ENCODE results near the gene FBXL4. TPM values are rescaled to one million over a fixed set of nuclear protein-coding genes. Genes with fewer than 3 reads are reported as not detected.

FBXL4 gene
- total and polyA plus RNA-seq, 2 of the 8 experiments (the other 6 are each of a cell fraction or from before 2014, with no cell fraction given): 6.9 to 13.8 TPM

DNA sequence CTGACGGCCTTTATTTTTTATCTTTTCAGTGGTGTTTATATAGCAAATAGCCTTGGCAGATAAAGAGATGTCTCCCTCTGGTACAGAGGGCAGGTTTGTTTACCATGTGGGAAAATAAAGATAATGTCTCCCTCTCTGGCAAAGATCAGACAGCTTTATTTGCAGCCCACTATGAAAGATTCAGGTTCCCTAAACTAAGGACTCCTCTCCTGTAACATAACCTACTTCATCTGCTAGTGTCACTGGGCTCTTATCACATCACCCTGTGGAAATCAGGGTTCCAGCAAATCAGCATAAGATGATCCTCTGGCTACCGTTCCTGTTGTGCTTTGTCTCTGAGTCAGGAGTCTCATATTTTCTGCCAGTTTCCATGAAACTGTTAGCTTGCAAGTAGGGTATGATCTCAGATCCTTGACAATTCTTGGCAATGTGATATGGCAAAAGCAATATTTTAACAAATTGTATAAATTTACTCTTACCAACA, 3.1 kb downstream of the FBXL4 start:
- H3K27ac ChIP-seq (ENCODE audit: low read depth, low read length): no peak overlapping the region
- H3K27me3 ChIP-seq (replicated peaks in 1 of 4; ENCODE audit: control insufficient read depth in 3 of 4, extremely low read depth in 1 of 4, insufficient read depth in 3 of 4, low read length in 3 of 4): no peaks in the 10 kb centered on the region
- no peak overlapping the region for H3K56ac ChIP-seq (replicated peaks; ENCODE audit: insufficient read length, low read depth, low read length)
- H2AK5ac ChIP-seq (ENCODE audit: low read depth, low read length): no peak overlapping the region
- H3K4me3 ChIP-seq (ENCODE audit: extremely low read depth in 1 of 4, insufficient read depth in 2 of 4, low read depth in 3 of 4, low read length in 4 of 4): no peak overlapping the region
- no peaks in the 10 kb centered on the region for H4K20me1 ChIP-seq (replicated peaks in 1 of 2; ENCODE audit: control insufficient read depth in 1 of 2, insufficient read depth in 2 of 2, low read length in 2 of 2)
- H2BK120ac ChIP-seq (replicated peaks; ENCODE audit: low read depth, low read length): no peak overlapping the region
- H3K4ac ChIP-seq (replicated peaks; ENCODE audit: insufficient read length, low read depth, low read length): no peak overlapping the region
- H3K4me2 ChIP-seq (ENCODE audit: insufficient read depth in 1 of 2, low read depth in 2 of 2, low read length in 2 of 2): no peak overlapping the region
- no peak overlapping the region for H3K9ac ChIP-seq (replicated peaks in 1 of 4; ENCODE audit: extremely low read depth in 1 of 4, low read depth in 3 of 4, low read length in 3 of 4)
- no peak overlapping the region for H4K5ac ChIP-seq (ENCODE audit: insufficient read length, low read depth, low read length)
- no peak overlapping the region for H4K91ac ChIP-seq (replicated peaks; ENCODE audit: insufficient read length, low read length)
- H3K9me3 ChIP-seq (ENCODE audit: insufficient read depth in 2 of 2, low read depth in 1 of 2, low read length in 1 of 2): peaks cover 6% of the 10 kb centered on the region in 2 experiments; a peak in 2 of 4 replicates
- H2BK15ac ChIP-seq (ENCODE audit: low read length): no peak overlapping the region
- H3K18ac ChIP-seq (ENCODE audit: extremely low read depth, low read length): no peak overlapping the region
- peaks cover under 1 to 71% of the 10 kb centered on the region in 2 experiments; a peak in 3 of 4 replicates for H3K79me2 ChIP-seq (ENCODE audit: control insufficient read depth in 1 of 2, insufficient read depth in 2 of 2, low read length in 2 of 2)
- no peak overlapping the region for H3K14ac ChIP-seq (ENCODE audit: insufficient read length)
- 84% methylated on average over 2 of the region's 2 CpGs; no CpG with 5 or more reads in 1 of the 2 experiments for WGBS, 2 experiments (ENCODE audit: extremely low coverage in 1 of 2, insufficient coverage in 1 of 2, insufficient read length in 1 of 2, insufficient replicate concordance in 2 of 2, low coverage in 1 of 2, low lambda C conversion rate in 2 of 2, missing lambda C conversion rate in 1 of 2)
- DNase-seq (ENCODE audit: low read depth in 1 of 2, low spot score in 2 of 2): no peak
- H2AFZ ChIP-seq (ENCODE audit: low read length): no peak overlapping the region
- TF ChIP-seq PHF8 (conservative IDR thresholded peaks at IDR 0.05; ENCODE audit: low read depth, low read length) (no peak), EP300 (IDR thresholded peaks at IDR 0.05; ENCODE audit: borderline replicate concordance in 1 of 2, low read depth in 2 of 2, low read length in 2 of 2) (no peak), TCF12 (IDR thresholded peaks at IDR 0.05; ENCODE audit: low read depth, low read length) (no peak), SP2 (IDR thresholded peaks at IDR 0.05; ENCODE audit: low read length) (no peak), TAF1 (IDR thresholded peaks at IDR 0.05; ENCODE audit: low read depth, low read length) (no peak), CBX5 (IDR thresholded peaks at IDR 0.05; ENCODE audit: low read depth, low read length) (no peak), BCL11A (IDR thresholded peaks at IDR 0.05; ENCODE audit: low read depth in 2 of 2, low read length in 2 of 2) (no peak), HDAC6 (IDR thresholded peaks at IDR 0.05; ENCODE audit: low read depth, low read length) (no peak), GTF2F1 (IDR thresholded peaks at IDR 0.05; ENCODE audit: borderline replicate concordance, low read depth, low read length) (no peak), FOSL1 (IDR thresholded peaks at IDR 0.05; ENCODE audit: insufficient read depth, low read depth, low read length) (no peak), NANOG (IDR thresholded peaks at IDR 0.05; ENCODE audit: insufficient read depth, low read depth, low read length, poor library complexity, severe bottlenecking) (no peak), EGR1 (IDR thresholded peaks at IDR 0.05; ENCODE audit: borderline replicate concordance, low read depth, low read length) (no peak), CTBP2 (IDR thresholded peaks at IDR 0.05; ENCODE audit: borderline replicate concordance, insufficient read depth, insufficient read length, low read length) (no peak), TAF7 (optimal IDR thresholded peaks at IDR 0.05; ENCODE audit: borderline replicate concordance, low read depth, low read length) (no peak)
- H3K79me1 ChIP-seq (ENCODE audit: low read depth, low read length): peaks cover 2% of the 10 kb centered on the region; the same call in 1 of the 2 replicates
- H2BK5ac ChIP-seq (ENCODE audit: low read depth, low read length): no peak overlapping the region
- H3K36me3 ChIP-seq (ENCODE audit: control insufficient read depth in 2 of 4, insufficient read depth in 4 of 4, low read length in 3 of 4): peaks cover 0 to 3% (median 0%) of the 10 kb centered on the region in 4 experiments; a peak in 2 of 8 replicates
- H2BK20ac ChIP-seq (ENCODE audit: low read length): no peak overlapping the region
- peaks cover 8% of the 10 kb centered on the region for H3K23me2 ChIP-seq (ENCODE audit: low read depth, low read length)
- ChIA-PET POLR2A (ENCODE audit: partially characterized antibody) (no interaction called here), CTCF (ENCODE audit: partially characterized antibody) (no interaction called here)
- H3K4me1 ChIP-seq (replicated peaks in 1 of 4; ENCODE audit: control insufficient read depth in 3 of 4, insufficient read depth in 4 of 4, low read length in 3 of 4): peaks cover 0 to 5% (median 0%) of the 10 kb centered on the region in 4 experiments; a peak in 2 of 7 replicates
- no peak for FAIRE-seq
- H3K23ac ChIP-seq (ENCODE audit: insufficient read length): no peak overlapping the region
- H4K8ac ChIP-seq (ENCODE audit: extremely low read depth, insufficient read depth, low read length): no peak overlapping the region
- H2BK12ac ChIP-seq (ENCODE audit: low read depth, low read length): no peak overlapping the region

Data from H1 (cell line).